ENCODE measurements around the gene HMCN1. TPM values are rescaled to one million over a fixed set of nuclear protein-coding genes. Genes with fewer than 3 reads are reported as not detected.
A peak's percentile ranks its signal among the peaks of the same experiment; 100 is the strongest.
"Not testable (repeated sequence)": the region's sequence is repeated elsewhere in the genome, so short reads cannot be mapped to it uniquely, and the experiment has no call there.

HMCN1 gene
- total RNA-seq, 1 experiment from 2014 or later = 14.9 TPM

DNA sequence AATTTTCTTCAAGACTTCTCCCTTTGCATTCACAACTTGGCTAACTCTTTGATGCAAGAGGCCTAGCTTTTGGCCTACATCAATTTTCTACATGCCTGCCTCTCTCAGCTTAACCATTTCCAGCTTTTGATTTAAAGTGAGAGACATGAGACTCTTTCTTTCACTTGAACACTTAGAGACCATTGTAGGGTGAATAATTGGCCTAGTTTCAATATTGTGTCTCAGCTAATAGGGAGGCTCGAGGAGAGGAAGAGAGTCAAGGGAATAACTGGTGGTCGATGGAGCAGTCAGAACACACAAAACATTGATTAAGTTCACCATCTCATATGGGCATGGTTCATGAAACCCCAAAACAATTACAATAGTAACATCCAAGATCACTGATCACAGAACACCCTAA lies 415.4 kb downstream of the HMCN1 start:
- in situ Hi-C loops (cut with HindIII; ENCODE audit: low sequenced_read_pairs) = no loop called here
- no peak for DNase-seq (ENCODE audit: low spot score)

DNA sequence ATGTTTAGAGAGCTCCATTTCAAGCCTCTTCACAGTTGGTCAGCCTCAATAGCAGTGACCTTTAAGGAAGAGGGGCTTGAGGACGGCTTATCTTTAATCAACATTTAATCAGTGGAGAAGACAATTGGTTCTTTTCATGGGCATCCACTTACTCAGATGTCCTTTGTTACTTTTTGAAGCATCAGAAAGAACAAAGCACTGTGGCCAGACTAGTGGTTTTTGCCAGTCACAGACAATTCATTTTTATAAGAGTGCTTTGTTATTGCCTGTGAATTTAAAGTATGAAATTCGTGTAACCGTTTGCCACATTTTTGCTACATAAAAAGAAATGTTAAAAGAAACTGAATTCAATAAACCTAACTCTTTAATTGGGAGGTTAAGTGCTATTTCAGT lies 418.0 kb downstream of the HMCN1 start:
- DNase-seq (ENCODE audit: low spot score) = no peak
- in situ Hi-C loops (cut with HindIII; ENCODE audit: low sequenced_read_pairs) = no loop called here

DNA sequence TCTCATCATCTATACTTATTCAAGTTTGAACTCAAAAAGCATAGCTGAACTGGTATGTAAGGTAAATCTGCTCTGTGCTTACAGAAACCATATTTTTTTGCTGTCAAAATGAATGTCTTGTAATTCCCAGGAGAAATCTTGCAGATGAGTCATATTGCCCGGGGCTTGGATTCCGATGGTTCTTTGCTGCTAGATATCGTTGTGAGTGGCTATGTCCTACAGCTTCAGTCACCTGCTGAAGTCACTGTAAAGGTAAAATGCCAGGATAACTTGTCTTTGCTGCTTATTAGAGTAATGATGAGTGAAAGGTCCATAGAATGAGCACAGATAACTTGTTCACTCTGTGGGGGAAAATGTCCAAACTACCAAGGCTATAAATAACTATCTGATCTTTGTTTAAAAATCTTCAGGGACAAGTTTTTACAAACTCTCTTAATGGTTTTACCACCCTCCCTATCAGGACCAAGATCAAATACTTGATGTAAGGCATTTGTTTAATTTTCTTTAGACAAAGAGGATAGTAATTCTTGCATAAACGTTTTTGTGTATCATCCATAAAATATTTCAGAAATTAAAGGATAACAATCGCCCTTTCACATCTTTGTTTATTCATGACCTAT lies 418.5 kb downstream of the HMCN1 start:
- in situ Hi-C loops (cut with HindIII; ENCODE audit: low sequenced_read_pairs) = no loop called here
- DNase-seq (ENCODE audit: low spot score) = no peak

- no peak for DNase-seq (ENCODE audit: low spot score)
- in situ Hi-C loops (cut with HindIII; ENCODE audit: low sequenced_read_pairs) = no loop called here
These were observed 420.5 kb downstream of the HMCN1 start for GRCh38 chr1:186154651-186155050.

GRCh38 chr1:186155594-186155993 lies 421.4 kb downstream of the HMCN1 start:
- DNase-seq (ENCODE audit: low spot score) = peak; percentile 10
- in situ Hi-C loops (cut with HindIII; ENCODE audit: low sequenced_read_pairs) = no loop called here

DNA sequence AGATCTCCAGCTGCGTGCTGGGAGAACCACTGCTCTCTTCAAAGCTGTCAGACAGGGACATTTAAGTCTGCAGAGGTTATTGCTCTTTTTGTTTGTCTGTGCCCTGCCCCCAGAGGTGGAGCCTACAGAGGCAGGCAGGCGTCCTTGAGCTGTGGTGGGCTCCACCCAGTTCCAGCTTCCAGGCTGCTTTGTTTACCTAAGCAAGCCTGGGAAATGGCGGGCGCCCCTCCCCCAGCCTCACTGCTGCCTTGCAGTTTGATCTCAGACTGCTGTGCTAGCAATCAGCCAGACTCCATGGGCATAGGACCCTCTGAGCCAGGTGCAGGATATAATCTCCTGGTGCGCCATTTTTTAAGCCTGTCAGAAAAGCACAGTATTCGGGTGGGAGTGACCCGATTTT lies 428.7 kb downstream of the HMCN1 start:
- DNase-seq (ENCODE audit: low spot score); in situ Hi-C loops (cut with HindIII; ENCODE audit: low sequenced_read_pairs): not testable (repeated sequence)

DNA sequence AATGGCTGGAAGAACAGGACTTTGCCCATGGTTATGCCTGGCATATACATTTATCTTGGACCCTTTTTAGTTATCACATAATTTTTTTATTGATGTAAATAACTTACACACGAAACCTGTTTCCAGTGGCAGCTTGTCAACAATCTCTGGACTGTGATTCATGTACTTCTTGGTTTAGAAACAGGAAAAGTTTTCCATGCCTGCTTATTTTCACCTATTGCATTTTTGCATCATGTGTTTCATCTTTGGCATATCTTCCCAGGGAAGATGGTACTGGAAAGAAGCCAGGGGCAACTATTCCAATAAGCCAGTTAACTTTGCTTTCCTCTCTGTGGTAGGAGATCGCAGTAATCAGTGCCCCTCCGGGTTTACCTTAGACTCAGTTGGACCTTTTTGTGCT lies 430.6 kb downstream of the HMCN1 start:
- DNase-seq (ENCODE audit: low spot score) = no peak
- in situ Hi-C loops (cut with HindIII; ENCODE audit: low sequenced_read_pairs) = no loop called here

DNA sequence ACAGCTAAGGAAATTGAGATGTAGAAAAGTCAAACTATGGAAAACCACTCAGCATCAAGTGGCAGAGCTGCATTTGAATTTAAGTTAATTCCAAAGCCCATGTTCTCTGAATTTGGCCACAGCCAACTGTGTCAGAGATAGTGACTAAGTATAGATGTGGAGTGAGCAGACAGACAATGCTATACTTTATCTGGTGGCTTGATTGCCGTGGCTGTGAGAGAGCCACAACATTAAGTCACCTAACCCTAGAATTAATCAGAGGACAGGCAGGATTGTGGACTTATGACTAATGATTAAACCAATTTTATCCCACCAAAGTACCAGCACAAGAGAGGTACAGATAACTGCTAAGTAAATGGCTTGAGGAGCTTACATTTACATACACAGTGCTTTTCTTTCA lies 431.1 kb downstream of the HMCN1 start:
- in situ Hi-C loops (cut with HindIII; ENCODE audit: low sequenced_read_pairs) = no loop called here
- no peak for DNase-seq (ENCODE audit: low spot score)

DNA sequence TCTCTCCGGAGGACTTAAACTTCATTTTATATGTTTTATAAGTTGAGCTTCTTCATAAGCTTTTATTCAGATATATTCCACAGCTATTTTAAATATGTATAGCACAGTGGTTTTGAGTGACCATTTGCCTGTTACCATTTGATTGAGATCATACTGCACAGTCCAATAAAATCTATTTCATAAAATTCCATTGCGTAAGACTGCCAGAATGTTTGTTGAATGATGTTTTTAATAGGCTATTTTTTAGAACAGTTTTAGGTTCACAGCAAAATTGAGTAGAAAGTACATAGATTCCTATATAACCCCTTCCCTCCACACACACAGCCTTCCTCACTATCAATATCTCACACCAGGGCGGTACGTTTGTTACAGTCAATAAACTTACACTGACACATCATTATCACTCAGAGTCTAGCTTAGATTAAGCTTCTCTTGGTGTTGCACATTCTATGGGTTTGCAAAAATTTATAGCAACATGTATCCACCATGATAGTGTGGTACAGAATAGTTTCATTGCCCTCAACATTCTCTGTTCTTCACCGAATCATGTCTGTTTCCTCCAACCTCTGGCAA lies 433.0 kb downstream of the HMCN1 start:
- in situ Hi-C loops (cut with HindIII; ENCODE audit: low sequenced_read_pairs) = no loop called here
- no peak for DNase-seq (ENCODE audit: low spot score)

DNA sequence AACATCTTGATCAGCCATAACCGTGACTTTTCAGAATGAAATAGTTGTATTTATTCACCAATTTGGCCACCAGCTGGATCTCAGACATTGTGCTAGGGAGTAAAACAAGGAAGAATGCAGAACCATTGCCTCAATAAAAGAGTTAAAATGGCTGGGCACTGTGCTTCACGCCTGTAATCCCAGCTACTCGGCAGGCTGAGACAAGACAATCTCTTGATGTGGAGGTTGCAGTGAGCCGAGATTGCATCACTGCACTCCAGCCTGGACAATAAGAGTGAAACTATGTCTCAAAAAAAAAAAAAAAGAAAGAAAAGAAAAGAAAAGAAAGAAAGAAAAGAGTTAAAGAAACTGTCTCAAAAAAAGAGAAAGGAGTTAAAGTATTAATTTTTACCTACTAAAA lies 441.4 kb downstream of the HMCN1 start:
- DNase-seq (ENCODE audit: low spot score) = no peak
- in situ Hi-C loops (cut with HindIII; ENCODE audit: low sequenced_read_pairs) = no loop called here

- in situ Hi-C loops (cut with HindIII; ENCODE audit: low sequenced_read_pairs) = no loop called here
- no peak for DNase-seq (ENCODE audit: low spot score)
These were observed 444.3 kb downstream of the HMCN1 start for GRCh38 chr1:186178426-186179043.

GRCh38 chr1:186179231-186179630 lies 445.0 kb downstream of the HMCN1 start:
- in situ Hi-C loops (cut with HindIII; ENCODE audit: low sequenced_read_pairs) = no loop called here
- DNase-seq (ENCODE audit: low spot score) = peak; percentile 5

DNA sequence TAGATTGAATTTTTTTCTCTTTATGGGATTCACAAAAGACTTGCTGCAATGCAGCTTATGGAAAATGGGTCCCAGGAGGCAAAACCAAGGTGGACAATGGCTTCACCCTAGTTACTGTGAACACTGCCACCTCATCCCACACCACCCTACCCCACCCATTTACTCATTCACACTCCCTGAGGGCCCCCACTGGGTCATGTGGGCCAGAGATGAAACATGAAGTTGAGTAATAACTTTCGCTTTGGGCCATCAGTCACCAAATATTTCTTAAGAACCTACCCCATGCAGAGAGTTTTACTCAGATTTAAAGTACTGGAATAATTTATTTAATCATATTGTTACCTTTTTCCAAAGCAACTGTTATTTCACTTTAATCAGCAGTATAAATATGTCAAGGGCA lies 449.0 kb downstream of the HMCN1 start:
- no peak for DNase-seq (ENCODE audit: low spot score)

GRCh38 chr1:186183970-186184628 lies 449.9 kb downstream of the HMCN1 start:
- DNase-seq (ENCODE audit: low spot score) = no peak
- in situ Hi-C loops (cut with HindIII; ENCODE audit: low sequenced_read_pairs) = no loop called here

More for the DNA sequence above, 449.0 kb downstream of the HMCN1 start:
- in situ Hi-C loops (cut with HindIII; ENCODE audit: low sequenced_read_pairs) = no loop called here

- DNase-seq (ENCODE audit: low spot score); in situ Hi-C loops (cut with HindIII; ENCODE audit: low sequenced_read_pairs): not testable (repeated sequence)
These were observed 452.1 kb downstream of the HMCN1 start for GRCh38 chr1:186186251-186186650.

GRCh38 chr1:186187601-186188000 lies 453.4 kb downstream of the HMCN1 start:
- no peak for DNase-seq (ENCODE audit: low spot score)
- in situ Hi-C loops (cut with HindIII; ENCODE audit: low sequenced_read_pairs) = no loop called here

GRCh38 chr1:186188004-186188539 lies 453.9 kb downstream of the HMCN1 start:
- DNase-seq (ENCODE audit: low spot score) = no peak
- in situ Hi-C loops (cut with HindIII; ENCODE audit: low sequenced_read_pairs) = no loop called here

- in situ Hi-C loops (cut with HindIII; ENCODE audit: low sequenced_read_pairs) = no loop called here
- DNase-seq (ENCODE audit: low spot score) = no peak
These were observed 454.5 kb downstream of the HMCN1 start for GRCh38 chr1:186188736-186189135.

GRCh38 chr1:186189156-186189555 lies 455.0 kb downstream of the HMCN1 start:
- in situ Hi-C loops (cut with HindIII; ENCODE audit: low sequenced_read_pairs) = no loop called here
- no peak for DNase-seq (ENCODE audit: low spot score)

- DNase-seq (ENCODE audit: low spot score) = no peak
- in situ Hi-C loops (cut with HindIII; ENCODE audit: low sequenced_read_pairs) = no loop called here
These were observed 457.3 kb downstream of the HMCN1 start for GRCh38 chr1:186191511-186191910.

Measured in G401 (cell line).